Loucy (cell line): ENCODE measurements around the gene N4BP2L1.

Experiments
- H2AFZ ChIP-seq: fragments of 200-600 bp; sonication (generic); 2 replicates; pipeline ENCODE4 v1.6.0; 2016; ENCODE audit warnings: antibody characterized with exemption, mild to moderate bottlenecking, low read length, moderate library complexity
- H3F3A ChIP-seq: fragments of 200-600 bp; 2 replicates; pipeline ENCODE4 v1.6.0; 2016; ENCODE audit warnings: antibody characterized with exemption, low read depth, mild to moderate bottlenecking
- H3K27me3 ChIP-seq: fragments of 200-600 bp; sonication (generic); 2 replicates; pipeline ENCODE4 v1.6.1; 2014; ENCODE audit warnings: low read length, mild to moderate bottlenecking; ENCODE audit not compliant: insufficient read depth, poor library complexity, severe bottlenecking
- H3K36me3 ChIP-seq: fragments of 200-600 bp; sonication (generic); 2 replicates; pipeline ENCODE4 v1.6.1; 2016; ENCODE audit warnings: low read length; ENCODE audit not compliant: insufficient read depth
- H3K4me1 ChIP-seq: fragments of 200-600 bp; sonication (generic); 2 replicates; pipeline ENCODE4 v1.5.1; 2014; ENCODE audit warnings: low read length, mild to moderate bottlenecking; ENCODE audit not compliant: insufficient read depth, poor library complexity, severe bottlenecking
- H3K4me2 ChIP-seq: fragments of 200-600 bp; sonication (generic); 2 replicates; pipeline ENCODE4 v1.6.0; 2014; ENCODE audit warnings: antibody characterized with exemption, low read length, low read depth, mild to moderate bottlenecking; ENCODE audit not compliant: poor library complexity, severe bottlenecking
- H3K4me3 ChIP-seq: fragments of 200-600 bp; sonication (generic); 2 replicates; pipeline ENCODE4 v1.5.1; 2014; ENCODE audit warnings: low read length, mild to moderate bottlenecking, mixed read lengths; ENCODE audit not compliant: poor library complexity, severe bottlenecking
- H3K79me2 ChIP-seq: fragments of 200-600 bp; sonication (generic); 2 replicates; pipeline ENCODE4 v1.6.1; 2014; ENCODE audit warnings: low read length; ENCODE audit not compliant: insufficient read depth
- H3K9ac ChIP-seq: fragments of 200-600 bp; sonication (generic); 2 replicates; pipeline ENCODE4 v1.6.0; 2014; ENCODE audit warnings: mild to moderate bottlenecking, low read depth, low read length, moderate library complexity; ENCODE audit not compliant: poor library complexity, severe bottlenecking
- H3K9me2 ChIP-seq: fragments of 200-600 bp; sonication (generic); replicated peaks from 2 replicates; pipeline ENCODE4 v1.6.1; 2016; ENCODE audit warnings: low read depth, low read length, mixed read lengths
- H3K9me3 ChIP-seq: fragments of 200-600 bp; sonication (generic); 2 replicates; pipeline ENCODE4 v1.6.1; 2014; ENCODE audit warnings: mild to moderate bottlenecking, antibody characterized with exemption, low read length, low read depth; ENCODE audit not compliant: insufficient read depth
- H4K20me1 ChIP-seq: fragments of 200-600 bp; sonication (generic); 2 replicates; pipeline ENCODE4 v1.6.0; 2014; ENCODE audit warnings: antibody characterized with exemption, low read length, mild to moderate bottlenecking; ENCODE audit not compliant: insufficient read depth, poor library complexity, severe bottlenecking
- EZH2phosphoT487 ChIP-seq: fragments of 200-600 bp; IDR thresholded peaks from 2 replicates; pipeline ENCODE4 v1.6.1; 2018; ENCODE audit warnings: antibody characterized with exemption, mild to moderate bottlenecking, moderate library complexity, borderline replicate concordance
- TF ChIP-seq, protein P1 (sequence below): fragments of 200-600 bp; sonication (generic); conservative IDR thresholded peaks from 2 replicates; pipeline ENCODE4 v1.5.1; 2014; ENCODE audit warnings: mild to moderate bottlenecking, antibody characterized with exemption, low read length

N4BP2L1 gene

GRCh38 chr13:32429433-32429909 lies 1.5 kb upstream of the N4BP2L1 start:
- Histone ChIP-seq H2AFZ (no peak overlapping the region), H4K20me1 (peaks cover 15% of the 10 kb centered on the region), H3K9me3 (no peaks in the 10 kb centered on the region), H3K4me2 (no peak overlapping the region), H3K9ac (no peak overlapping the region), H3K79me2 (peaks cover 30% of the 10 kb centered on the region), H3K4me1 (peaks cover 35% of the 10 kb centered on the region), H3K27me3 (no peaks in the 10 kb centered on the region), H3K9me2 (no peaks in the 10 kb centered on the region), H3F3A (peaks cover 5% of the 10 kb centered on the region; the same call in 1 of the 2 replicates), H3K4me3 (no peak overlapping the region), H3K36me3 (no peaks in the 10 kb centered on the region)
- TF ChIP-seq, protein P1, sequence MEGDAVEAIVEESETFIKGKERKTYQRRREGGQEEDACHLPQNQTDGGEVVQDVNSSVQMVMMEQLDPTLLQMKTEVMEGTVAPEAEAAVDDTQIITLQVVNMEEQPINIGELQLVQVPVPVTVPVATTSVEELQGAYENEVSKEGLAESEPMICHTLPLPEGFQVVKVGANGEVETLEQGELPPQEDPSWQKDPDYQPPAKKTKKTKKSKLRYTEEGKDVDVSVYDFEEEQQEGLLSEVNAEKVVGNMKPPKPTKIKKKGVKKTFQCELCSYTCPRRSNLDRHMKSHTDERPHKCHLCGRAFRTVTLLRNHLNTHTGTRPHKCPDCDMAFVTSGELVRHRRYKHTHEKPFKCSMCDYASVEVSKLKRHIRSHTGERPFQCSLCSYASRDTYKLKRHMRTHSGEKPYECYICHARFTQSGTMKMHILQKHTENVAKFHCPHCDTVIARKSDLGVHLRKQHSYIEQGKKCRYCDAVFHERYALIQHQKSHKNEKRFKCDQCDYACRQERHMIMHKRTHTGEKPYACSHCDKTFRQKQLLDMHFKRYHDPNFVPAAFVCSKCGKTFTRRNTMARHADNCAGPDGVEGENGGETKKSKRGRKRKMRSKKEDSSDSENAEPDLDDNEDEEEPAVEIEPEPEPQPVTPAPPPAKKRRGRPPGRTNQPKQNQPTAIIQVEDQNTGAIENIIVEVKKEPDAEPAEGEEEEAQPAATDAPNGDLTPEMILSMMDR, result no peak
- TF ChIP-seq EZH2phosphoT487, result no peak

- no peak for TF ChIP-seq EZH2phosphoT487
- TF ChIP-seq, protein P1, result no peak
- Histone ChIP-seq H4K20me1 (peaks cover 19% of the 10 kb centered on the region), H3K9me3 (no peaks in the 10 kb centered on the region), H2AFZ (peak overlapping the region; percentile 95), H3K9me2 (no peaks in the 10 kb centered on the region), H3F3A (peaks cover 5% of the 10 kb centered on the region; the same call in 1 of the 2 replicates), H3K4me3 (peak overlapping the region; percentile 95), H3K79me2 (peaks cover 37% of the 10 kb centered on the region), H3K4me1 (peaks cover 42% of the 10 kb centered on the region), H3K9ac (peak overlapping the region; percentile 81), H3K36me3 (no peaks in the 10 kb centered on the region), H3K27me3 (no peaks in the 10 kb centered on the region), H3K4me2 (peak overlapping the region; percentile 91)
These were observed 877 bp upstream of the N4BP2L1 start for GRCh38 chr13:32428581-32429432.

DNA sequence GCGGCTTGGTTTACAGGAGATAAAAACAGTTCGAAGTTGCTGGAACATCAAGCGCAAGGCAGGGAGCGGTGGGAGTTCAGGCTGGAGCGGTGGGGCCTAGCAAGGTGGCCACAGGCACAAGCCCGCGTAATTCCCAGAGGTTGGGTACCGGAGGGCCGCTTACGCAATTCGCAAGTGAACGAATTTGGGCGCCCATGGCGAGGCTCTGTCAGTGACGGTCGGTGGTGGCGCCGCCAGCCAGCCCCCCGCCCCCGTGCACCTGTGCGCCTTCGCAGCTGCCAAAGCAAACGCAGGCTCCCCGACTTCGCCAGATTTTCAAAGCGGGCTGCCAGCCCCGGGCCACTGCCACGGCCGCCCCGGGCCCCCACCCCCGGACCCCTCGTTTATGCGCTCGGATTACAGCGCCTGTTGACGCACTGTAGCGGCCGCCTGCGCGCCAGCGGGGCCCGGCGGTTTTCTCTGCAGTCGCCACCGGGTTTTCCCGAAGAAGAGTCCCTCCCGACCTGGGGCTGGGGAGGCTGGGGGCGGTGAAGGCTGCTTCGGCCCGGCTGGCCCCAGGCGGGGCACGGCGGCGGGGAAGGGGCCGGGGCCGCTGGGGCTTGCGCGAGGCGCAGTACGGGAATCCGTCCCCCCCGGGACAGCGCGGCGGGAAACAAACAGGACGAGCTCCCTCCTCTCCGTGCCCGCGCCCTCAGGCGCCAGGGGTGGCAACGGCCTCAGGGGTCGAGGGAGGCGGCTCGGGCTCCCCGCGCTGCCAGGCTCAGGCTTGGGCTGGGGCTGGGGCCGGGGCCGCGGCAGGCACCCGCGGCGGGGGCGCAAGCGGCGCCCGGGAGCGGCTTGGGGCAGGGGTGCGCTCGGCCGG lies 709 bp downstream of the N4BP2L1 start:
- no peaks in the 10 kb centered on the region for H3K36me3 ChIP-seq
- peaks cover 19% of the 10 kb centered on the region for H4K20me1 ChIP-seq
- TF ChIP-seq, protein P1, result no peak
- TF ChIP-seq EZH2phosphoT487, result no peak
- peaks cover 5% of the 10 kb centered on the region; the same call in 1 of the 2 replicates for H3F3A ChIP-seq
- peak overlapping the region; percentile 95 for H3K4me3 ChIP-seq
- no peaks in the 10 kb centered on the region for H3K27me3 ChIP-seq
- peak overlapping the region; percentile 91 for H3K4me2 ChIP-seq
- H2AFZ ChIP-seq, result peak overlapping the region; percentile 85
- H3K79me2 ChIP-seq, result peaks cover 53% of the 10 kb centered on the region
- no peaks in the 10 kb centered on the region for H3K9me2 ChIP-seq
- H3K9me3 ChIP-seq, result no peaks in the 10 kb centered on the region
- H3K9ac ChIP-seq, result peak overlapping the region; percentile 81
- H3K4me1 ChIP-seq, result peaks cover 51% of the 10 kb centered on the region
